Breast epithelium (tissue), 4 donors: ENCODE data around the gene PRRT1B. TPM values are rescaled to one million over a fixed set of nuclear protein-coding genes. Genes with fewer than 3 reads are reported as not detected.

Experiments
- DNase-seq, 2 donors: peaks; one replicate each; pipeline ENCODE4 v3.0.0-alpha.2; 2019; ENCODE audit warnings: low spot score in 2 of 2
- H3K27ac ChIP-seq, 2 donors: fragments of 200-600 bp; sonication (generic) in 1 of 2; one replicate each; pipeline ENCODE4 v1.5.1; 2016 to 2019; ENCODE audit warnings: mild to moderate bottlenecking in 1 of 2
- H3K27me3 ChIP-seq, 2 donors: fragments of 200-600 bp; sonication (generic) in 1 of 2; one replicate each; pipeline versions ENCODE4 v1.5.1 to v1.6.0; 2017 to 2019; ENCODE audit warnings: control low read depth in 1 of 2, mild to moderate bottlenecking in 1 of 2
- H3K36me3 ChIP-seq: fragments of 200-600 bp; one replicate; pipeline ENCODE4 v1.5.1; 2019
- H3K4me1 ChIP-seq, 2 donors: fragments of 200-600 bp; sonication (generic); one replicate each; pipeline ENCODE4 v1.5.1; 2016 to 2019; ENCODE audit warnings: control low read depth in 1 of 2
- H3K4me3 ChIP-seq, 3 donors: fragments of 200-600 bp; sonication (generic); 1 replicate in 2 of 3; 2 replicates in 1 of 3; pipeline ENCODE4 v1.5.1; 2016 to 2019; ENCODE audit warnings: mild to moderate bottlenecking in 3 of 3, moderate library complexity in 2 of 3
- H3K9me3 ChIP-seq, 2 donors: fragments of 200-600 bp; sonication (generic) in 1 of 2; one replicate each; pipeline ENCODE4 v1.5.1; 2016 to 2019; ENCODE audit warnings: control low read depth in 1 of 2
- CTCF ChIP-seq, 3 donors: fragments of 450-650 bp; IDR thresholded peaks; one replicate each; pipeline ENCODE4 v1.5.1; 2016 to 2017; ENCODE audit warnings: antibody characterized with exemption in 3 of 3, mild to moderate bottlenecking in 3 of 3, moderate library complexity in 3 of 3
- POLR2A ChIP-seq: fragments of 450-650 bp; IDR thresholded peaks from one replicate; pipeline ENCODE4 v1.6.1; 2016; ENCODE audit warnings: antibody characterized with exemption, mild to moderate bottlenecking, moderate library complexity
- POLR2AphosphoS5 ChIP-seq, 3 donors: sonication (generic); formaldehyde crosslinking; IDR thresholded peaks; one replicate each; pipeline ENCODE4 v1.6.1; 2017; ENCODE audit warnings: antibody characterized with exemption in 3 of 3
- intact Hi-C: fragments of 100-400 bp; cut with DNase I; formaldehyde crosslinking; loops from one replicate; pipeline ENCODE4 v1.15.1; 2023; ENCODE audit warnings: low total_unique reads
- total RNA-seq, 3 donors: library from RNA; depleted of rRNA; stranded (reverse); fragments of >200 nt; gene quantifications; one replicate each; pipeline ENCODE4 v1.1.0, GENCODE V29; 2016

PRRT1B gene
- total RNA-seq, 3 donors from 2014 or later: 0.33 TPM; not detected in 2

GRCh38 chr9:131593936-131594665 is 48.8 kb downstream of the PRRT1B start:
- H3K9me3 ChIP-seq: no peaks in the 10 kb centered on the region
- no peak overlapping the region for H3K4me3 ChIP-seq
- H3K36me3 ChIP-seq: peaks cover 21% of the 10 kb centered on the region
- DNase-seq: no peak
- intact Hi-C loops: loop anchor here (5.0 kb wide), 1 partner anchor 148 kb away; the partner anchor contains the start of gene RAPGEF1
- H3K27ac ChIP-seq: no peak overlapping the region
- no peak for TF ChIP-seq CTCF (IDR thresholded peaks at IDR 0.05)
- TF ChIP-seq POLR2AphosphoS5 (IDR thresholded peaks at IDR 0.05): no peak
- H3K27me3 ChIP-seq: no peaks in the 10 kb centered on the region
- no peaks in the 10 kb centered on the region for H3K4me1 ChIP-seq

DNA sequence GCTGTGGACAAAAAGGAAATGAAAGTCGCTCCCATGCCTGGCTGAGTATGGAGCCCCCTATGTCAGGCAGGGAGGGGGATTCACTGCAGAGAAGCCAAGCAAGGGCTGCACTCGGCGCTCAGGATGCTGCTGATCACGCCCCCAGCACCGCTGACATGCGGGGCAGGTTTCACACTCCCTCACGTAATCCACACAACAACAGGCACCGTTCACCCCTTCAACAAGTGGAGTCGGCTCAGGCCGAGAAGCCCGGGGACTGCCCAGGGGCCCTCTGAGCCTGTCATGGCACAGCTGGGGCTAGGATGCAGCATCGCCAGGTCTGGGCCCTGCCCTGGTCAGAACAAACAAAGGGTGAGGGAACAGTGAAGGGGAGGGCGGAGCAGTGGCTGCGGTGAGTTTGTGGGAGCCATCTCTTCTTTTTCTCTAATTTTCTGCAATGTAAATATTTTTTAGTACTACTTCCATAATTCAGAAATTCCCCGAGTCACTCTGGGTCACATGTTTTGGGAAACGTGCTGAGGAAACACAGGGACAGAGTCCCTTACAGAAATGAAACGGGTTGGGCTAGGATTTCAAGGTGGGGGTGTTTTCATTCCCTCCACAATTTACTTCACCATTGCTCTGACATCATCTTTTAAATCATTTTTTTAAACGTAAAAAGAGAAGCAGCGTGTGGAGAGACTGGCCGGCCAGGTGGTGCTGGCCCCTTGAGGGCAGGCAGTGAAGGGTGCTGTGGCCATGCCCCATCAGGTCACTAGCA is 49.8 kb downstream of the PRRT1B start:
- TF ChIP-seq CTCF (IDR thresholded peaks at IDR 0.05) (no peak), POLR2AphosphoS5 (IDR thresholded peaks at IDR 0.05) (no peak)
- Histone ChIP-seq H3K27ac (no peak overlapping the region), H3K27me3 (no peaks in the 10 kb centered on the region), H3K36me3 (peaks cover 21% of the 10 kb centered on the region), H3K9me3 (no peaks in the 10 kb centered on the region), H3K4me3 (no peak overlapping the region), H3K4me1 (no peaks in the 10 kb centered on the region)
- DNase-seq: no peak
- intact Hi-C loops: loop anchor here (5.0 kb wide), 1 partner anchor 147 kb away; the partner anchor contains the start of gene RAPGEF1

GRCh38 chr9:131595696-131596429 is 50.5 kb downstream of the PRRT1B start:
- TF ChIP-seq POLR2A (no peak), POLR2AphosphoS5 (IDR thresholded peaks at IDR 0.05) (no peak), CTCF (IDR thresholded peaks at IDR 0.05) (no peak)
- H3K9me3 ChIP-seq: no peaks in the 10 kb centered on the region
- H3K27ac ChIP-seq: no peak overlapping the region
- no peaks in the 10 kb centered on the region for H3K4me1 ChIP-seq
- H3K36me3 ChIP-seq: peaks cover 21% of the 10 kb centered on the region
- H3K27me3 ChIP-seq: no peaks in the 10 kb centered on the region
- intact Hi-C loops: no loop called here
- no peak for DNase-seq
- no peak overlapping the region for H3K4me3 ChIP-seq

DNA sequence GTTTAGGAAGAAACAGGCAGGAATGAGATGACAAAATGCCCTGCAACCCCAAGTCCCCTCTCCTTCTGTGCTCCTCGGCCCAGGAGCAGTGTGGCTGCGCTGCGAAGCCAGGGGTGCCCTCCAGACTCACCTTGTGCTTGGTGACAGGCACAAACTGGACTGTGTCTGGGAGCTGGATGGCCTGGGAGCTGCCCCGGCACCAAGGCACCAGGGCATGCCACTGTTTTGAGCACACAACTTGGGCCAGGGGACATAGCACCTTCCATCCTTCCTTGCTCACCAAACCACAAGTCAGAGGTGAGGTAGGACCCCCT is 51.1 kb downstream of the PRRT1B start:
- Histone ChIP-seq H3K9me3 (no peaks in the 10 kb centered on the region), H3K4me3 (no peak overlapping the region), H3K36me3 (peaks cover 21% of the 10 kb centered on the region), H3K27me3 (no peaks in the 10 kb centered on the region), H3K27ac (no peak overlapping the region), H3K4me1 (no peaks in the 10 kb centered on the region)
- intact Hi-C loops: no loop called here
- no peak for DNase-seq
- TF ChIP-seq POLR2A: no peak
- TF ChIP-seq POLR2AphosphoS5 (IDR thresholded peaks at IDR 0.05): no peak
- TF ChIP-seq CTCF (IDR thresholded peaks at IDR 0.05): no peak

- Histone ChIP-seq H3K27ac (no peak overlapping the region), H3K4me1 (no peaks in the 10 kb centered on the region), H3K9me3 (no peaks in the 10 kb centered on the region), H3K36me3 (peaks cover 21% of the 10 kb centered on the region), H3K4me3 (no peak overlapping the region), H3K27me3 (no peaks in the 10 kb centered on the region)
- no peak for DNase-seq
- intact Hi-C loops: no loop called here
- no peak for TF ChIP-seq POLR2AphosphoS5 (IDR thresholded peaks at IDR 0.05)
- TF ChIP-seq POLR2A: no peak
- TF ChIP-seq CTCF (IDR thresholded peaks at IDR 0.05): no peak
Measured at GRCh38 chr9:131597246-131597645, 51.9 kb downstream of the PRRT1B start.
